HL-60 (cell line): Measurements from ENCODE around the gene TSPAN18.

Source experiments
- DNase-seq, 2 experiments: peaks; one replicate each; pipeline ENCODE4 v3.0.0-alpha.2; 2010 to 2020; ENCODE audit warnings: low read depth in 1 of 2, low spot score in 1 of 2
- H3K27ac ChIP-seq: fragments of 250-450 bp; sonication (Bioruptor Pico); replicated peaks from 2 replicates; pipeline ENCODE4 v1.5.1; 2020; ENCODE audit warnings: mild to moderate bottlenecking, moderate library complexity
- H3K27me3 ChIP-seq: fragments of 250-450 bp; sonication (Bioruptor Pico); 2 replicates; pipeline ENCODE4 v1.5.1; 2021; ENCODE audit warnings: mild to moderate bottlenecking, moderate library complexity; ENCODE audit not compliant: insufficient read depth, poor library complexity, severe bottlenecking
- H3K4me3 ChIP-seq: replicated peaks from 2 replicates; pipeline ENCODE4 v1.5.1; 2011; ENCODE audit warnings: mild to moderate bottlenecking, control low read depth, low read length; ENCODE audit not compliant: insufficient read depth
- CTCF ChIP-seq: IDR thresholded peaks from one replicate; pipeline ENCODE4 v1.5.1; 2011; ENCODE audit warnings: low read length, control low read depth, inconsistent platforms; ENCODE audit not compliant: insufficient read depth
- GABPA ChIP-seq: IDR thresholded peaks from 2 replicates; pipeline ENCODE4 v1.6.1; 2012; ENCODE audit warnings: low read depth
- POLR2AphosphoS5 ChIP-seq: IDR thresholded peaks from 2 replicates; pipeline ENCODE4 v1.6.1; 2012; ENCODE audit warnings: low read depth
- REST ChIP-seq: IDR thresholded peaks from 2 replicates; pipeline ENCODE4 v1.6.1; 2012; ENCODE audit warnings: low read depth; ENCODE audit not compliant: insufficient replicate concordance
- SPI1 ChIP-seq: IDR thresholded peaks from 2 replicates; pipeline ENCODE4 v1.6.1; 2012; ENCODE audit warnings: low read depth, mild to moderate bottlenecking, borderline replicate concordance

The TSPAN18 gene

GRCh38 chr11:44701276-44701675 lies 25.5 kb upstream of the TSPAN18 start:
- TF ChIP-seq POLR2AphosphoS5 (no peak), CTCF (no peak), SPI1 (no peak), REST (no peak)
- DNase-seq: no peak

GRCh38 chr11:44702889-44703288 lies 23.9 kb upstream of the TSPAN18 start:
- TF ChIP-seq GABPA (no peak), SPI1 (no peak), CTCF (no peak), POLR2AphosphoS5 (no peak), REST (no peak)
- H3K27ac ChIP-seq: no peak overlapping the region
- DNase-seq: no peak
- no peak overlapping the region for H3K4me3 ChIP-seq
- H3K27me3 ChIP-seq: peaks cover 4% of the 10 kb centered on the region

More at GRCh38 chr11:44701276-44701675, 25.5 kb upstream of the TSPAN18 start:
- H3K4me3 ChIP-seq: no peak overlapping the region
- no peak overlapping the region for H3K27ac ChIP-seq
- peaks cover 6% of the 10 kb centered on the region for H3K27me3 ChIP-seq

- no peak overlapping the region for H3K27ac ChIP-seq
- no peaks in the 10 kb centered on the region for H3K27me3 ChIP-seq
- TF ChIP-seq CTCF (no peak), SPI1 (no peak), GABPA (no peak), POLR2AphosphoS5 (no peak), REST (no peak)
- no peak overlapping the region for H3K4me3 ChIP-seq
- no peak for DNase-seq
These were observed 19.7 kb upstream of the TSPAN18 start for GRCh38 chr11:44707094-44707493.
